ENCODE data around the gene ATP6V0A1. TPM values are rescaled to one million over a fixed set of nuclear protein-coding genes. Genes with fewer than 3 reads are reported as not detected.

The ATP6V0A1 gene
- total RNA-seq, 2 donors from 2014 or later: 77.6 to 93.0 TPM

DNA sequence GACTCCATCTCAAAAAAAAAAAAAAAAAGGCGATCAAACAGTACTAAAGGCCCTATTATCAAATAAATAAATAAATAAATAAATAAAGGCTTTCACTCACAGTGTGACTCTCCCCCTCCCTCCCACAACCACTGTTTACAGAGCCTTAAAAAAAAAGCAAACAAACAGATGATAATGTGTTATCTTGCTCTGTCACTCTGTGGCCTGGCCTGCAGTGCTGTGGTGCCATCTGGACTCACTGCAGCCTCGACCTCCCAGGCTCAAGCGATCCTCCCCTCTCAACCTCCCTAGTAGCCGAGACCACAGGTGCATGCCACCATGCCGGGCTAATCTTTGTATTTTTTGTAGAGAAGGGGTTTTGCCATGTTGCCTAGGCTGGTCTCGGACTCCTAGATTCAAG lies 69.3 kb downstream of the ATP6V0A1 start:
- Histone ChIP-seq H3K9me3 (no peaks in the 10 kb centered on the region), H3K9ac (ENCODE audit: low read depth in 2 of 2, low read length in 2 of 2) (no peak overlapping the region), H3K27me3 (no peaks in the 10 kb centered on the region), H3K4me1 (no peaks in the 10 kb centered on the region), H3K36me3 (no peaks in the 10 kb centered on the region), H3K4me3 (no peak overlapping the region), H3K27ac (no peak overlapping the region)
- intact Hi-C loops (cut with DNase I): no loop called here
- no peak for DNase-seq
- TF ChIP-seq, protein P1, sequence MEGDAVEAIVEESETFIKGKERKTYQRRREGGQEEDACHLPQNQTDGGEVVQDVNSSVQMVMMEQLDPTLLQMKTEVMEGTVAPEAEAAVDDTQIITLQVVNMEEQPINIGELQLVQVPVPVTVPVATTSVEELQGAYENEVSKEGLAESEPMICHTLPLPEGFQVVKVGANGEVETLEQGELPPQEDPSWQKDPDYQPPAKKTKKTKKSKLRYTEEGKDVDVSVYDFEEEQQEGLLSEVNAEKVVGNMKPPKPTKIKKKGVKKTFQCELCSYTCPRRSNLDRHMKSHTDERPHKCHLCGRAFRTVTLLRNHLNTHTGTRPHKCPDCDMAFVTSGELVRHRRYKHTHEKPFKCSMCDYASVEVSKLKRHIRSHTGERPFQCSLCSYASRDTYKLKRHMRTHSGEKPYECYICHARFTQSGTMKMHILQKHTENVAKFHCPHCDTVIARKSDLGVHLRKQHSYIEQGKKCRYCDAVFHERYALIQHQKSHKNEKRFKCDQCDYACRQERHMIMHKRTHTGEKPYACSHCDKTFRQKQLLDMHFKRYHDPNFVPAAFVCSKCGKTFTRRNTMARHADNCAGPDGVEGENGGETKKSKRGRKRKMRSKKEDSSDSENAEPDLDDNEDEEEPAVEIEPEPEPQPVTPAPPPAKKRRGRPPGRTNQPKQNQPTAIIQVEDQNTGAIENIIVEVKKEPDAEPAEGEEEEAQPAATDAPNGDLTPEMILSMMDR (IDR thresholded peaks at IDR 0.05): no peak

DNA sequence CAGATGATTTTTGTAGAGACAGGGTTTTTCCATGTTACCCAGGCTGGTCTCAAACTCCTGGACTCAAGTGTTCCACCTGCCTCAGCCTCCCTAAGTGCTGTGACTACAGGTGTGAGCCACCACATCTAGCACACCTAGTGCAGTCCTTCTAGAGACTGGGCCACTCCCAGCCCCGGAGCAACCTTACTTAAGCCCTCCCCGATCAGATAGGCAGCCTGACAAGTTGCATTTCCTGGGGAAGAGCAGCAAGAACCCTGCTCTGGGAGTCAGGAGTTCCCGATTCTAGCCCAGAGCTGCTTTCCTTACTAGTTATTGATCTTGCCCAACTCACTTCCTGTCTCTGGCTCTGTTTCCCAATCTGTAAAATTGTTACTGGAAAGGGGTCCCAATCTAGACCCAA lies 70.4 kb downstream of the ATP6V0A1 start:
- H3K4me1 ChIP-seq: no peaks in the 10 kb centered on the region
- H3K36me3 ChIP-seq: no peaks in the 10 kb centered on the region
- no peak overlapping the region for H3K4me3 ChIP-seq
- intact Hi-C loops (cut with DNase I): no loop called here
- H3K9ac ChIP-seq (ENCODE audit: low read depth in 2 of 2, low read length in 2 of 2): no peak overlapping the region
- TF ChIP-seq, protein P1 (IDR thresholded peaks at IDR 0.05): no peak
- H3K27me3 ChIP-seq: no peaks in the 10 kb centered on the region
- no peaks in the 10 kb centered on the region for H3K9me3 ChIP-seq
- no peak for DNase-seq
- no peak overlapping the region for H3K27ac ChIP-seq

DNA sequence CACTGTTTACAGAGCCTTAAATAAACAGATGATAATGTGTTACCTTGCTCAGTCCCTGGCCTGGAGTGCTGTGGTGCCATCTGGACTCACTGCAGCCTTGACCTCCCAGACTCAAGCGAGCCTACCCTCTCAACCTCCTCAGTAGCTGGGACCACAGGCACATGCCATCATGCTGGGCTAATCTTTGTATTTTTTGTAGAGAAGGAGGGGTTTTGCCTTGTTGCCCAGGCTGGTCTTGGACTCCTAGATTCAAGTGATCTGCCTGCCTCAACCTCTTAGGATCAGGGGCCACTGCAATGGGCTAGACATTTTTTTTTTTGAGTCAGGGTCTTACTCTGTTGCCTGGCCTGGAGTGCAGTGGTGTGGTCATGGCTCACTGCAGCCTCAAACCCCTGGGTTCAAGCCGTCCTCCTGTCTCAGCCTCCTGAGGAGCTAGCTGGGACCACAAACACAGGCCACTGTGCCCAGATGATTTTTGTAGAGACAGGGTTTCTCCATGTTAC lies 72.3 kb downstream of the ATP6V0A1 start:
- Histone ChIP-seq H3K4me1 (no peaks in the 10 kb centered on the region), H3K36me3 (no peaks in the 10 kb centered on the region), H3K9ac (ENCODE audit: low read depth in 2 of 2, low read length in 2 of 2) (no peak overlapping the region), H3K9me3 (no peaks in the 10 kb centered on the region), H3K27me3 (no peaks in the 10 kb centered on the region), H3K4me3 (no peak overlapping the region), H3K27ac (peak overlapping the region; percentile 77)
- TF ChIP-seq, protein P1 (IDR thresholded peaks at IDR 0.05): no peak
- intact Hi-C loops (cut with DNase I): no loop called here
- DNase-seq: no peak

DNA sequence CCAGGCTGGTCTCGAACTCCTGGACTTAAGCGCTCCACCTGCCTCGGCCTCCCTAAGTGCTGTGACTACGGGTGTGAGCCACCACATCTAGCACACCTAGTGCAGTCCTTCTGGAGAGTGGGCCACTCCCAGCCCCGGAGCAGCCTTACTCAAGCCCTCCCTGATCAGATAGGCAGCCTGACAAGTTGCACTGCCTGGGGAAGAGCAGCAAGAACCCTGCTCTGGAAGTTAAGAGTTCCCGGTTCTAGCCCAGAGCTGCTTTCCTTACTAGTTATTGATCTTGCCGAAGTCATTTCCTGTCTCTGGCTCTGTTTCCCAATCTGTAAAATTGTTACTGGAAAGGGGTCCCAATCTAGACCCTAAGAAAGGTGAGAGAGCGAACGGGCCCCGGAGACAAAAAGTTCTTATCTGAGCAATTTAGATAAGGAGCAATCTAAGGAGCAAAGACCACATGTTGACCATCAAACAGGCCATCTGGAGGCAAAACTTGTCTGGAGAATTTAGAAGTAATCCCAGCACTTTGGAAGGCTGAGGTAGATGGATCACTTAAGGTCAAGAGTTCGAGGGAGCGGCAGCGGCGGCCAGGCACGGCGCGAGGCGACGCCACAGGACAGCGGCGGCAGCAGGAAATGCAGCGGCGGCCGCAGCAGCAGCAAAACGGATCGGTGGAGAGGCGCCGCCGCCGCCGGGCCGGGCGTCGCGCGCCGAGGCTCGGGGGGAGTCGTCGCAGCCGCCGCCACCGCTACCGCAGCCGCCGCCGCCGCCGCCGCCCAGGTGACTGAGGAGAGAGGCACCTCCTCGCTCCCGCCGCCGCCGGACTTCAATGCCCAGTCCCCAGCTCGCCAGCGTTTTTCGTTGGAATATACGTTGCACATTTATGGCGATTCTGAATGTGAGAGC lies 73.0 kb downstream of the ATP6V0A1 start:
- peak; percentile 74 for DNase-seq
- no peaks in the 10 kb centered on the region for H3K9me3 ChIP-seq
- intact Hi-C loops (cut with DNase I): no loop called here
- no peaks in the 10 kb centered on the region for H3K4me1 ChIP-seq
- no peaks in the 10 kb centered on the region for H3K27me3 ChIP-seq
- H3K27ac ChIP-seq: peak overlapping the region; percentile 77
- H3K9ac ChIP-seq (ENCODE audit: low read depth in 2 of 2, low read length in 2 of 2): peak overlapping the region; percentile 58 to 70
- peak overlapping the region; percentile 33 for H3K4me3 ChIP-seq
- TF ChIP-seq, protein P1 (IDR thresholded peaks at IDR 0.05): peak; percentile 14
- H3K36me3 ChIP-seq: no peaks in the 10 kb centered on the region

DNA sequence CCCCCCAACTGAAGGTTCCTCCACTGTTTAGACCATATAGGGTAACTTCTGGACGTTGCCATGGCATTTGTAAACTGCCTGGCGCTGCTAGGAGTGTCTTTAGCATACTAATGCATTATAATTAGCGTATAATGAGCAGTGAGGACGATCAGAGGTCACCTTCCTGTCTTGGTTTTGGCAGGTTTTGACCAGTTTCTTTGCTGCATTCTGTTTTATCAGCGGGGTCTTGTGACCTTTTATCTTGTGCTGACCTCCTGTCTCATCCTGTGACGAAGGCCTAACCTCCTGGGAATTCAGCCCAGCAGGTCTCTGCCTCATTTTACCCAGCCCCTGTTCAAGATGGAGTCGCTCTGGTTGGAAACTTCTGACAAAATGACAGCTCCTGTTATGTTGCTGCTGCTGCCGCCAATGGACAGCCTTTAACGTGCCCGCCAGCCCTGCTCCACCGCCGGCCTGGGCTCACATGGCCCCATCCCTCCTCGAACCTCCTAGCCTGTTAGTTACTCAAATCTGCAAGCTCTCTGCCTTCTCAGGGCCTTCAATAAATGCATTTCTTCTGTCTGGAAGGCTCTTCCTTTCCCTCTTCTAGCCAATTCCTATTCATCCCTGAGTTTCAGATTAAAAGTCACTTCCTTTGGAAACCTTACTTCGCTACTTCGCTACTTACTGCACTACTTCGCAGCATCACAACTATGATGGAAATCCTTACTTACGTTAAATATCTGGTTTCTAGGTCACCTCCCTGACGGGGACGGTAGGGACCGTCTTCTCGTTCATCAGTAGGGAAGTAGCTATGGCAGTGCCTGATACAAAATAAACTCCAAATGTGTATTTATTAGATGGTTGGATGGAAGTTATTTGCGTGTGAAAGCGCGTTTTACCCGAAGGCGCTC lies 76.7 kb downstream of the ATP6V0A1 start:
- Histone ChIP-seq H3K36me3 (no peaks in the 10 kb centered on the region), H3K27ac (peak overlapping the region; percentile 66), H3K4me3 (peak overlapping the region; percentile 67), H3K9ac (ENCODE audit: low read depth in 2 of 2, low read length in 2 of 2) (peak overlapping the region; percentile 78 to 82), H3K9me3 (no peaks in the 10 kb centered on the region), H3K4me1 (peaks cover 4% of the 10 kb centered on the region), H3K27me3 (no peaks in the 10 kb centered on the region)
- intact Hi-C loops (cut with DNase I): no loop called here
- no peak for DNase-seq
- TF ChIP-seq, protein P1 (IDR thresholded peaks at IDR 0.05): no peak

Data from colonic mucosa (tissue), 4 donors.